Kidney (tissue), 14 donors: ENCODE measurements around the gene IRX4. TPM values are rescaled to one million over a fixed set of nuclear protein-coding genes. Genes with fewer than 3 reads are reported as not detected.
A peak's percentile ranks its signal among the peaks of the same experiment; 100 is the strongest.

Experiments
- DNase-seq, 5 donors: peaks; one replicate each; pipeline ENCODE4 v3.0.0-alpha.2; 2013 to 2020
- FAIRE-seq: peaks from 2 replicates; lab custom pipeline; 2012; peaks lifted over from hg19 to GRCh38; lab: Jason Lieb, UNC
- H3K27ac ChIP-seq, 2 donors: one replicate each; pipeline ENCODE4 v1.7.0; 2013; ENCODE audit warnings: low read depth in 2 of 2, low read length in 2 of 2, inconsistent platforms in 1 of 2
- H3K27me3 ChIP-seq: one replicate; pipeline ENCODE4 v1.7.1; 2013; ENCODE audit warnings: low read length, inconsistent platforms; ENCODE audit not compliant: control insufficient read depth, insufficient read depth
- H3K36me3 ChIP-seq, 3 donors: one replicate each; pipeline versions ENCODE4 v1.7.0 to v1.7.1; 2013; ENCODE audit warnings: low read length in 3 of 3, control low read depth in 1 of 3, inconsistent platforms in 1 of 3; ENCODE audit not compliant: insufficient read depth in 3 of 3, control insufficient read depth in 2 of 3
- H3K4me1 ChIP-seq, 3 donors: one replicate each; pipeline versions ENCODE4 v1.7.0 to v1.7.1; 2013; ENCODE audit warnings: low read length in 3 of 3, inconsistent platforms in 1 of 3, low read depth in 1 of 3; ENCODE audit not compliant: control insufficient read depth in 2 of 3, insufficient read depth in 2 of 3
- H3K4me3 ChIP-seq, 3 donors: one replicate each; pipeline versions ENCODE4 v1.7.0 to v1.8.1; 2013; ENCODE audit warnings: low read length in 3 of 3, control low read depth in 1 of 3, inconsistent platforms in 1 of 3
- H3K9ac ChIP-seq, 3 donors: one replicate each; pipeline versions ENCODE4 v1.7.0 to v1.7.1; 2013; ENCODE audit warnings: low read length in 3 of 3, control low read depth in 1 of 3, inconsistent platforms in 1 of 3
- H3K9me3 ChIP-seq, 3 donors: one replicate each; pipeline versions ENCODE4 v1.7.0 to v1.7.1; 2013; ENCODE audit warnings: low read length in 3 of 3, control low read depth in 1 of 3, inconsistent platforms in 1 of 3; ENCODE audit not compliant: control insufficient read depth in 2 of 3, insufficient read depth in 1 of 3
- CTCF ChIP-seq: IDR thresholded peaks from 3 replicates; pipeline ENCODE4 v1.5.1; 2012; ENCODE audit warnings: mild to moderate bottlenecking, moderate library complexity, borderline replicate concordance; ENCODE audit not compliant: insufficient read depth; ENCODE audit errors: extremely low read depth
- intact Hi-C: fragments of 100-400 bp; cut with DNase I; formaldehyde crosslinking; loops from one replicate; pipeline ENCODE4 v1.11.1; 2022
- polyA plus RNA-seq: library from polyadenylated mRNA; stranded (reverse); fragments of 350-450 nt; fragmentation: Illumina TruSeq; extraction: RNeasy Lipid Tissue Mini Kit (QIAGEN cat#74804); gene quantifications from one replicate; pipeline ENCODE4 v1.2.3, GENCODE V29; 2014; ENCODE audit warnings: low read depth, low replicate concordance; ENCODE audit not compliant: insufficient read depth
- total RNA-seq: library from RNA; stranded (reverse); fragmentation: NEBNext Ultra II Directional; extraction: Animal tissue kit (Norgen Biotek cat#: 25700); gene quantifications from one replicate; pipeline ENCODE4 v1.2.1, GENCODE V29; 2021
- donor health status: control.
- donor health status: control.
- donor health status: control.
- donor health status: control.
- donor health status: control.
- donor health status: DM: yes; HTN: yes; CAD: no.
- donor health status: Normal renal cell carcinoma (clear cell type).

The IRX4 gene
- total and polyA plus RNA-seq, 2 donors from 2014 or later, result not detected

GRCh38 chr5:1930501-1930879 lies 47.8 kb upstream of the IRX4 start:
- H3K36me3 ChIP-seq, result peaks cover 0 to 2% (median 0%) of the 10 kb centered on the region in 3 donors
- peaks cover 19% of the 10 kb centered on the region for H3K27me3 ChIP-seq
- no peak overlapping the region for H3K4me3 ChIP-seq
- H3K27ac ChIP-seq, result no peak overlapping the region
- intact Hi-C loops, result no loop called here
- DNase-seq (peak in 3 of 5 donors; percentile 8 to 75 (median 60)), FAIRE-seq (no peak)
- no peak overlapping the region for H3K9ac ChIP-seq
- no peak for TF ChIP-seq CTCF
- H3K9me3 ChIP-seq, result peaks cover 0 to 6% (median 0%) of the 10 kb centered on the region in 3 donors
- no peaks in the 10 kb centered on the region for H3K4me1 ChIP-seq

- Histone ChIP-seq H3K9me3 (peaks cover 0 to 6% (median 0%) of the 10 kb centered on the region in 3 donors), H3K4me1 (no peaks in the 10 kb centered on the region), H3K27me3 (peaks cover 19% of the 10 kb centered on the region), H3K36me3 (peaks cover 0 to 2% (median 0%) of the 10 kb centered on the region in 3 donors), H3K9ac (no peak overlapping the region), H3K27ac (no peak overlapping the region), H3K4me3 (peak overlapping the region in 1 of 3 donors; percentile 26)
- intact Hi-C loops, result no loop called here
- TF ChIP-seq CTCF, result no peak
- FAIRE-seq (no peak), DNase-seq (no peak)
Measured at GRCh38 chr5:1929108-1929991, 46.6 kb upstream of the IRX4 start.

- no peak for DNase-seq
- intact Hi-C loops, result no loop called here
- Histone ChIP-seq H3K36me3 (peaks cover 0 to 2% (median 0%) of the 10 kb centered on the region in 3 donors), H3K9me3 (peaks cover 0 to 6% (median 0%) of the 10 kb centered on the region in 3 donors), H3K27me3 (peaks cover 17% of the 10 kb centered on the region), H3K9ac (no peak overlapping the region), H3K4me1 (no peaks in the 10 kb centered on the region), H3K27ac (no peak overlapping the region), H3K4me3 (no peak overlapping the region)
- no peak for FAIRE-seq
- TF ChIP-seq CTCF, result no peak
Measured at GRCh38 chr5:1926471-1927341, 44.0 kb upstream of the IRX4 start.
